Stimulated activated CD8-positive, alpha-beta memory T cell treated with anti-CD3 and anti-CD28 coated beads, Interleukin-7, amount 100 ng/mL, for 48 hours (primary cell): ENCODE results near the gene ZKSCAN8.
"Not testable (repeated sequence)": the region's sequence is repeated elsewhere in the genome, so short reads cannot be mapped to it uniquely, and the experiment has no call there.

Experiments used
- DNase-seq, 2 donors: peaks; one replicate each; pipeline ENCODE4 v3.0.0-alpha.2; 2020; ENCODE audit warnings: low read depth in 1 of 2; ENCODE audit errors: extremely low read depth in 1 of 2

Gene ZKSCAN8

DNA sequence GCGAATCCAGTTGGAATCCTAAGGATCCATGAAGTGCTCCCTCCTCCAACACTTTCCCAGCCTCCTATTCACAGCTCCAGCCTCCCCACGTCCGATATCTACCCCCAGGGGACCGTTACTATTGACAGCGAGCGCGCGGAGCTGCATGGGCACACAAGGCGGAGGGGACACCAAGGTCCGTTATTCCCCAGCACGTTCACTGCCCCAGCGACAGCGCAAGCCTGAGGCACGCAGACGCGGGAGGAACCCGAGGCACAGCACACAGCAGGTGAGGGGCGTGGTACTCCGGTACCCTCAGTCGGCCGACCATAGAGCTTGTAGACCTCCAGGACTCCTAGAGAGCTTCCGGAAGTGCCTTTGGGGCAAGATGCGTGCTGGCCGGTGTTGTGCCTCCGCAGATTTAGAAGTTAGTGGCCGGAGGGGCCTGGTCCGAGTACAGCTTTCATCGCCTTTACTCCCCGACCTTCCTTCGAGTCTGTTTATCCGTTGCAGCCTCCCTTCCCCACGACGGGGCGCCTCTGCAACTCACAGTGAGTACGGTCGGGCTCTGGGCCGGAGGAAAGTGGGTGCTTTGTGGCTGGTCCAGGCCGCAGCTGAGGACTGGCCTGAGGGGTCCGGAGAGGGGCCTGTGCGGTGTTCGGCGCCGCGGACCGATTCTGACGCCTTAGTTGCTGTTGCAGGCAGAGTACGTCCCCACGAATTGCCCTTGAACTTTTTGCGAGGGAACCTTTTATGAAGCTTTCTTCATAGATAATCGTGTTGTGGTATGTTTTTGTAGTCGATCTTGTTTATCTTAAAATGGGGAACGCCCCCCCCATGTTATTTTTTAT, at the start of gene ZKSCAN8:
Gene ZKSCAN8, plus strand, starts transcription at position 384 of the 830 bp plus-strand sequence. CDS start 6,525 bp downstream, outside the sequence.
- DNase-seq = peak; percentile 66 to 82

DNA sequence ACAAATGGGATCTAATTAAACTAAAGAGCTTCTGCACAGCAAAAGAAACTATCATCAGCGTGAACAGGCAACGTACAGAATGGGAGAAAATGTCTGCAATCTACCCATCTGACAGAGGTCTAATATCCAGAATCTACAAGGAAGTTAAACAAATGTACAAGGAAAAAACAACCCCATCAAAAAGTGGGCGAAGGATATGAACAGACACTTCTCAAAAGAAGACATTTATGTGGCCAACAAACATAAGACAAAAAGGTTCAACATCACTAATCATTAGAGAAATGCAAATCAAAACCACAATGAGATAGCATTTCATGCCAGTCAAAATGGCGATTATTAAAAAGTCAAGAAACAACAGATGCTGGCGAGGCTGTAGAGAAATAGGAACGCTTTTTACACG, 39.5 kb upstream of the ZKSCAN8 start:
- not testable (repeated sequence) for DNase-seq

DNA sequence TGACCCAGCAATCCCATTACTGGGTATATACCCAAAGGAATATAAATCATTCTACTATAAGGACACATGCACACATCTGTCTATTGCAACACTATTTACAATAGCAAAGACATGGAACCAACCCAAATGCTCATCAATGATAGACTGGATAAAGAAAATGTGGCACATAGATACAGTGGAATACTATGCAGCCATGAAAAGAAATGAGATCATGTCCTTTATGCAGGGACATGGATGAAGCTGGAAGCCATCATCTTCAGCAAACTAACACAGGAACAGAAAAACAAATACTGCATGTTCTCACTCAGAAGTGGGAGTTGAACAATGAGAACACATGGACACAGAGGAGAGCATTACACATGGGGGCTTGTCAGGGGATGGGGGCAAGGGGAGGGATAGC, 39.0 kb upstream of the ZKSCAN8 start:
- DNase-seq = not testable (repeated sequence)

DNA sequence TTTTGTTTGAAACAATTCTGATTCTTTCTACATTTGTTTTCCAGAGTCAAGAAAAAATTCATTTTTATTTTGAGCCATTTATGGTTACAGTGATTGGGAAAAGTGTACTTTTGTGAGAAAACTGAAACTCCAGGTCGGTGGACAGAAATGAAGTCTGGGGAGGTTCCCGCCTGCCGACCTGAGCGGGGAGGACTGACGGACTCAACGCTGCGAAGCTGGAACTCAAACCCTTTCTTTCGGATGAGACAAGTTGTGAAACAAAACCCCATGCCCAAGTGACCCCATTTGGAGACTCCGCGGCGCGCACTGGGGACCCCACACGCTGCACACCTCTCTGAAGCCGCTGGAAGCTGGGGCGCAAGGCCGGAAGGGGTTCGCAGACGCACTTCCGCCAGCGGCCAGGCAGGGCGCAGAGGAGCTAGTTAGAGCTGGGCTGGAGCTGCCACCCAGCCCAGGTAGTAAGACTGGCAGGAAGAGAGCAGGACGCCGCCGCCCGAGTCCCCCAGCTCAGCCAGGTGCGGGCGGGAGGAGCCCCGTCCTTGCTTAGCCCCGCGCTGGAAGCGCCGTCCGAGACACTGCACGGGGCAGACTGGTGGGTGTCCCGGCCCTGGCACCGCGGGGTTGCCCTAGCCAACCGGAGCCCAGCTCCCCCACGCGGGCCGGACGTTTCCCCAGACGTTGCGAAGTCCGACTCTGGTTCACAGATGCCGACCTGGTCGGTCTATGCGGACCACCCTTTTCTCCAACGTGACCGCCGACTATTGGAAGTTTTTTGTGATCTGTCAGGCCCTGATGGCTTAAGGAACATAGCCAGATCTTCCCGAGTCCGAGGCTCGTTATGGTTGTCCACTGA, 37.1 kb upstream of the ZKSCAN8 start:
- DNase-seq = peak; percentile 59 to 73

DNA sequence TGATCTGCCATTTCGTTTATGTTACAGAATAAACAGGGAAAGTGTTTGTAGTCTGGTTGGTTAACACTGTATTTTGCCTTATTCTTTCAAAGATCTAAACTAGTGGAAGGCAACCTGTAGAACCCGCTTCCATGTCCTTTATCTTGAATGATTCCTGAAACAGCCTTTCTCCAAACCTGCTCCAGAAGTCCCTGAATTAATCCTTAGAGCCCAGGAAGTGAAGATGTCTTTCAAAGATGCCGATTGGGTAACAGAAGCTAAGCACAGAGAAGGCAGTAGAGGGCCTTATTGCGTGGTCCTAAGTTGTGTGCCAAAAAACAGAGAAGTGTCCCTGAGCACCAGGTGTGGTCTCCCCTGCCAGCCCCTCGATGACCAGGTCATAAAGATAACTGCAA, 36.4 kb upstream of the ZKSCAN8 start:
- no peak for DNase-seq

DNA sequence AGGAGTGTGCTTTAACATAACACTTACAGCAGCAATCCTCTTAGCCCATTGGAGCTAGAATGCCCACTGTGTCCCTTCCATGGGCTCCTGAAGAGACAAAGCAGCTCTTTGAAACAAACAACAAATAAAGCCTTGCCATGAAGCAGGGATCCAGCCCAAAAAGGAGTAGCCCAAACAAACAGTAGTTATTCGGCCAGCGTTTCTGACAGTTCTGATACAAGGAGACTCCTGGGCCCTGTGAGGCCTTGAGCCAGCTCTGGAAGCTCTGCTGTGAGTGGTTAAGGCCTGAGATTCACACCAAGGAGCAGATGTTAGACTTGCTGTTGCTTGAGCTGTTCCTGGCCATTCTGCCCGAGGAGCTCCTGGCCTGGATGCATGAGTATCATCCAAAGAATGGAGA, 34.2 kb upstream of the ZKSCAN8 start:
- no peak for DNase-seq

DNA sequence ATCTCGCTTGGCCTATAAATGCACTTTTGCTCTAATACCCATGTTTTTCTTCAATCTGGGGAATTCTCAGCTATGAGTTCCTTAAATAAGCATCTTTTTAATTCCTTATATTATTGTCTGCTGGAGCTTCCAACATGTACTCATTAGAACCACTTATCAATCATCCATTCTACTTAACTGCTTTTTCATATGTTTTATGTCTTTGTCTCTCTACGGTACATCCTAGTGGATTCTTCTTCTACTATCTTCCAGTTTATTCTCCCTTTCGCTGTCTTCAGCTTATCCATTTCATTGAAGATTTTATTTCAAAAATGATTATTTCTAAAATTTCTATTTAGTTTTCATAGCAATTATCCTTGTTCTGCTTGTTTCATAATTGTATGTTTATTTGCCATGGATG, 29.7 kb upstream of the ZKSCAN8 start:
- no peak for DNase-seq

DNA sequence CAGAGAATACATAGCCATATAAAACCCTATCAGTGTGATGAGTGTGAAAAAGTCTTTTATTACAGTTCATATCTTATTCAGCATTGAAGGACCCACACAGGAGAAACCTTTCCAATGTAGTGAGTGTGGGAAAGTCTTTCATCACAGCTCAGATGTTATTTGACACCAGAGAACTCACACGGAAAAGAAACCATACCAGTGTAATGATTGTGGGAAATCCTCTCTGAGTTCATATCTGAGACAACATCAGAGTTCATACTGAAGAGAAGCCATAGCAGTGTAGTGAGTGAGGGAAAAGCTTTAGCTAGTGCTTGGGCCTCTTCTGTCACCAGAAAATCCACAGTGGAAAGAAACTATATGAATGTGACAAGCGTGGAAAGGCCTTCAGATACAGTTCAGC, 25.9 kb upstream of the ZKSCAN8 start:
- DNase-seq = no peak

DNA sequence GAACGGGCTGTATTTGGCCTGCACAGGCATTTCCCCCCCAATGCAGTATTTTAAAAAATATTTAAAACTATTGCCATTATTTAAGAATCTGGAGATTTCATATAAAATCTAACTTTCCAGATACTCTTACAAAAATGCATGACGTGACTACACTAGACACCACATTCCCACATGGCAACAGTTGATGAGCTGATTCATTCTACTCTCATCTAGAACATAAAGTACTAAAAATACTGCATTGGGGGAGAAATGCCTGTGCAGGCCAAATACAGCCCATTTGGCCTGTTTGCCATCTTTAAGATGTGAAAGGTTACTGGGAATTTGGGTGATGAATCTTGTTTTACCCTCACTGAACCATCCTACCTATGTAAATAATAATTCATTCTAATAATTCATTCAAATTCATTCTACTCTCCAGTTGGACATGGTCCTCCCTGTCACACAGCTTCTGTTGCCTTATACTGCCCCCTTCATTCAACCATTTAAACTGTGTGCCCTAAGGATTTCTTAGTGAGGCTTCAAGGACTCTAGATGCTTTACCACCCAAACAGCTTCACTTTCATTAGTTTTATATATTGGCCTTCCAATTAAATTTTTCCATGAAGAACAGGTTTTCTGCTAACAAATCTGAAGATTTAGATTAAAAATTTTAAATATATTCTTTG, 24.2 kb upstream of the ZKSCAN8 start:
- DNase-seq = no peak

DNA sequence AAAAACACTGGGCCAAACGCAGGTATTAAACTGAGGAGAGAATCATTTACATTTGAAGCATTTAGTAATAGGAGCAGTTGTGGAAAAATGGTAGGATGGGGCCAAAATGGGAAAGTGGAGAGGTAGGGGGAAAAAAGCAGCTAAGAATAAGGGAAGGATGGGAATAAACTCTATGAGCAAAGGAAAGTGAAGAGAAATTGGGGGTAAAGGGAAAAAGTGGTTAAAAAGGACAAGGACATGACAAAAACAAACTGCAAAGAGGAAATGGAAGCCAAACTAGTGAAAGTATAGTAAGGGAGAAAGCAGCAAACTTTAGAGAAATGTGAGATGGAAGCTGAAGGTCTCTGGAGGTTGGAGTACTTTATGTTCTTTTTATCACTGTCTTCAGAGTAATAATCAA, 23.5 kb upstream of the ZKSCAN8 start:
- no peak for DNase-seq

DNA sequence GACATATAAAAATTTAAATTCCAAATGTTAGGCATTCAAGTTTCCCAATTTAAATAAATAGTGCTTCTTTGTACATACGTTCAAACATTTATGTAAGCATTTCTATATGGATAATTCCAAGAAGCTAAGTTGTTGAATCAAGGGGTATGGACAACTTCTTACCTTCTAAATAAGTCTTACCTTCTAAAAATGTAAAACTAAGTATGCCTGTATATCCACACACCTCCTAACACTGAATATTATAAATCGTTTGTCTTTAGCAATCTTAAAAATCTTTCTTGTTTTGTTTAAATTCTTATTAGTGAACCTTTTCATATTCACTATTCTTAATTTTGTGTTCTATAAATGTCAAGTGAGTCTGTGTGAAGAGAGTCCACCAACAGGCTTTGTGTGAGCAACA, 19.8 kb upstream of the ZKSCAN8 start:
- DNase-seq = no peak

DNA sequence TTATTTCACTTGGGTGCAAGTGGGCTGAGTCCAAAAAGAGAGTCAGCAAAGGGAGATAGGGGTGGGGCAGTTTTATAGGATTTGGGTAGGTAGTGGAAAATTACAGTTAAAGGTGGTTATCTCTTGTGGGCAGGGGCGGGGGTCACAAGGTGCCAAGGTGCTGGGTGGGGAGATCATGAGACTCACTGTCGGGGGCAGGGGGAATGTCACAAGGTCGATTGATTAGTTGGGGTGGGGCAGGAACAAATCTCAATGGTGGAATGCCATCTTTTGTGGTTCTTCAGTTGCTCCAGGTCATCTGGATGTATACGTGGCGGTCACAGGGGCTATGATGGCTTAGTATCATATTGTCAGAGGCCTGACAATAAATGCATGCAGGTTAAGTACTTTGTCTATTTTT, 19.4 kb upstream of the ZKSCAN8 start:
- DNase-seq = not testable (repeated sequence)

DNA sequence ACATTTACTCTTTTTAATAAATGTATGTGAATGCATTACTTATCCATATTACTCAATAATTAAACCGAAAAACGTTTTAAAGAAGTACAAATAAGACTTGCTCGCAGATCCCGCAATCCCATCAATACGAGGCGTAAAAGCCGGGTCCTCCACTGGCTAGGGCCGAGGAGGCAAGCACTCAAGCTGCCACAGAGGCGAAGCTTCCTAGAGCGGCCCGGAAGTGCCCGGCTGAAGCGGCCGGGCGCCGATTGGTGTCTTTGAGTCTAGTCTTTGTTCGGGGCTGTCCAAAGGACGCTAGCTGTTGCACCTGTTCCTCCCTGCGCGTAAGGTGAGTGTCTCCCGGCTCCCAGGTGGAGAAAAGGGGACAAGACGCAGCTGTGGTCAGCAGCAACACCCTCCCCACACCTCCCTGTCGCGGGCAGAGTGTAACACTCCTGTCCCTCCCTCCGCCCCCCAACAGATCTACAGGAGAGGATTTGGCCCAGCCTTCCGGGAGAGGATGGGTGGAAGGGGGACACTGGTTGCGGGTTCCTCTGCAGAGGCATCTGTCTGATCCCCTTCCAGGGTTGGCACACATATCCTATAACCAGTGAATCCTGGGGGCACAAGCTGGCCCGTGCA, 17.2 kb upstream of the ZKSCAN8 start, which contains the start of gene ZSCAN16:
Gene ZSCAN16, plus strand, starts transcription at position 260 of the 621 bp plus-strand sequence. CDS start 835 bp downstream, outside the sequence.
- DNase-seq = peak; percentile 50 to 64

DNA sequence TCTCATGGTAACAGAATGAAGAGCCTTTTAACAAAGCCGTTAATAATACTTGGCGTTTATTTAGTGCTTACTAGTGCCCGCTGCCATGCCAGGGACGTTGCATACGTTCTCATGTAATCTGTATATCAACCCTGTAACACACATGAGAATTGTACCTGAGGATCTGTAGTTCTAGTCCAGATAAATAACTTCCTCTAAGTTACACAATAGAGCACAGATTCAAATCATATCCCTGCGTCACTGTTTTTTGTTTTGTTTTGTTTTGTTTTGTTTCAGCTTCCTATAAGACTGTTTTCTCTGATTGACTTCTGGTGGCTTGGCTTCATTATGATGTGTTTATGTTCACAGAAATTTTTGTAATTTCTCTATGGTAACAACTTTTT, 16.7 kb upstream of the ZKSCAN8 start:
- no peak for DNase-seq

DNA sequence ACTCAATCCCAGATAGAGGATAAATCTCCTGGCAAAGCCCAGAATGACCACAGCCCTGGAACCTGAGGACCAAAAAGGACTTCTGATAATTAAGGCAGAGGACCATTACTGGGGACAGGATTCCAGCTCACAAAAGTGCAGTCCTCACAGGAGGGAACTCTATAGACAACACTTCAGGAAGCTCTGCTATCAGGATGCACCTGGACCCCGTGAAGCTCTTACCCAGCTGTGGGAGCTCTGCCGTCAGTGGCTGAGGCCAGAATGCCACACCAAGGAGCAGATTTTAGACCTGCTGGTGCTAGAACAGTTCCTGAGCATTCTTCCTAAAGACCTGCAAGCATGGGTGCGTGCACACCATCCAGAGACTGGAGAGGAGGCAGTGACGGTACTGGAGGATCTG, 16.3 kb upstream of the ZKSCAN8 start:
- DNase-seq = no peak

DNA sequence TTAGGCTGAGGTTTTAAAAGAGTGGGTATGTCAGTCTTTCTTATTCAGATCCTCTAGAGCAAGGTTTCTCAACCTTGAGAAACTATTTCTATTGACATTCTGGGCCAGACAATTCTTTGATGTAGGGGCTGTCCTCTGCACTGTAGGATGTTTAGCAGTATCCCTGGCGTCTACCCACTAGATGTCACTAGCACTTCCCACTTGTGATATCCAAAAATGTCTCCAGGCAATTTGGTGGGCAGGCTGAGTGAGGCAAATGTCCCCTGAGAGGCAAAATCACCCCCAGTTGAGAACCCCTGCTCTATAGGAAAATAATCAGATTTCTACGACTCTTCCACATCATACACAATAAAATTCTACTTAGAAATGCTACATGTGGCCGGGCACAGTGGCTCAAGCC, 7.7 kb upstream of the ZKSCAN8 start:
- DNase-seq = no peak

DNA sequence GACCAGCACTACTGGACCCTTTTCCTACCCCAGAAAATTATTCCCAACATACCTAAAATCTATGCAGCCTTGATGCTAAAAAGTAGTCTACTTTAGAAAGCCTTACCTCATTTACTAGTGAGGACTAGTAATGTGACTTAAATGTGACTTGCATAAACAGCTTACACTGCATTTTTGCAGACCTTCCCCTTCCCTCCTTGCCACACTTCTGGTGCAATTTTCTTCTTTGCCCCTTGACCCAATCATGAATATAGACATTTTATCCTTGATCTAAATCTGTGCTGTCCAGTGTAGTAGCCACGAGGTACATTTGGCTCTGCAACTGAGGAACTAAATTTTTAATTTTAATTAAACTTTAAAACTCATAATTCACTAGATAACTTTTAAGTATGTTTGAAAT, 7.0 kb upstream of the ZKSCAN8 start:
- DNase-seq = no peak

DNA sequence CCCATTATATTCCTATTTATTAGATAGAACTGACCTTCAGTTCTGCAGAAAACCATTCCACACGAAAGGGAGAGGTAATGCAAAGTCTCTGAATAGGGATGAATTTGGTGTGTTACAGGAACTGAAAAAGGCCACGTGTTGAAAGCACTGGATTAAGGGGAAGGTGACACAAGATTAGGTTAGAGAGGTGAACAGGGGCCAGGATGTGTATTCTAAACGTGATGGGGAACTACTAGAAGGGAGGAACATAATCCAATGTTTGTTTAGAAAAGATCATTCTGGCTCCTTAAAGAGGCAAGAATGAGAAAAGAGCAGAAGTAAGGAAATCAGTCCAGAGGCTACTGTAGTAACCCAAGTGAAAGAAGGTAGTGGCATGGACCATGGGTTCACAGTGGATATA, 6.3 kb upstream of the ZKSCAN8 start:
- no peak for DNase-seq

DNA sequence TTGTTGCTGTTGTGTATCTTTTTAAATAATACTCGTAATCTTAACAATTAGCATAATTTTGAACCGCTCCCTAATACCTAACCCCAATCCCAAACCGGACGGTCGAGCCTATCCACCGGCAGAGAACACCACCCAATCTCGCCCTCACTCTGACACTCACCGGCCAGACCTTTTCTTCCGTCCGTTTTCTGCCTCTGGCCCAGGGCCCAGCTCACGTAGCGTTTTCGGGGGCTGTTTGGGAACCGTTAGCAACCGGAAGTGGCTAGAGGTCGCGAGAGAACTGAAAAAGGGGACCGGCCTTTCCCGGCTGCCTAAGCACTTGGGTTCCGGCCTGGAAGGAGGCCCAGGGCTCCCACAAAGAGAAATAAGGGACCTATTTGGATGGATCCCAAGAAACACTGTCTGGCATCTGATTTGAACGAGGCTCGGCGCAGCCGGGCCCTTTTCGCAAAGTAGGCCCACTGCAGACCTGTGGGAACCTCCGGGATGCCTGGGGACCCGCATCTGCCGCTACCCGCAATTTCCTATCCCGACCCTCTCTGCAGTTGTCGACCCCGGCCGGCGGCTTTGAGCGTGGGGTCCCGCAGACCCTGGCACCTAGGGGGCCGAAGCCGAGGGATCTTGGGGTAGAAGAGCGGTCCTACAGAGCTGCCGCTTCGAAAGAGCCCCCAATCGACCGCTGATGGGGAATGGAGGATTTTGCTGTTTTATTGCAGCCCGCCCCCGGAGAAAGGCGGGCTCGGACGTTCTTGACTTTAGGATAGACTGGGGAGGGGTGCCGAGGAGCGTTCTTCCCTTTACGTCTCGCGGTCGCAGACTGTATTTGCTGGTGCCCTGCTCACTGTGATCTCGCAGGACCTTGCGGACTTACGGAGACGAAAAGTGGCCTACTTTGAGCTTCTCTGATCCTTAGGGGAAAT, 4.8 kb upstream of the ZKSCAN8 start:
- DNase-seq = peak; percentile 51 to 72

DNA sequence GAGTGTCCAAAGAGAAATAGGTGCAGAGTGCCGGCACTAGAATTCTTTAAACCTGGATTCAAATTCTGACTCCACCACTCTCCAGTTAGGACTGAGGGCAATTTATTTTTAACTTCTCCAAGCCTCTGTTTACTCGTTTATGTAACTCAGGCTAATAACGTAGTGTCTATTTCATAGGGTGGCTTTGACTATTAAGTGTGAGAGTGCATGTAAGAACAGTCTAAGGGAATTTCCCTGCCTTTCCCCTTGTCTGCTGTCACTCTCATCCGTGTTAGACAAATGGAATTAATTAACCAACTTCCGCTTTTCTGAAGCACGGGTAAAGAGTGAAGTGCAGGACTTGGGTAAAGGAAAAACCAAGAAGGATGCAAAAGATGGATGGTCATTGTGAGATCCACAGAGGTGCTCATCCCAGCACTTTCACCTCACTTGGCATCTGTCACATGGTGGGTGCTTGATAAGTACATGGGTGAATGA, 4.1 kb upstream of the ZKSCAN8 start:
- no peak for DNase-seq
